Pancreas (tissue), 10 donors: ENCODE data around the gene ANGPTL1. TPM values are rescaled to one million over a fixed set of nuclear protein-coding genes. Genes with fewer than 3 reads are reported as not detected.

Experiments
- ATAC-seq, 4 donors: fragments of 200-7000 bp; cut with Tn5 transposase; one replicate each; pipeline versions ENCODE4 v1.8.0 to v1.9.1; 2020; ENCODE audit warnings: mild to moderate bottlenecking in 4 of 4, moderate library complexity in 4 of 4
- DNase-seq, 6 donors: peaks; one replicate each; pipeline ENCODE4 v3.0.0-alpha.2; 2020
- FAIRE-seq: peaks from 2 replicates; lab custom pipeline; 2012; peaks lifted over from hg19 to GRCh38; lab: Jason Lieb, UNC
- H3K27ac ChIP-seq, 4 donors: fragments of 200-600 bp; sonication (generic); 1 replicate in 3 of 4; 2 replicates in 1 of 4; pipeline versions ENCODE4 v1.5.0 to v1.8.0; 2020
- H3K27me3 ChIP-seq, 4 donors: fragments of 200-600 bp; one replicate each; pipeline ENCODE4 v1.8.0; 2021
- H3K36me3 ChIP-seq, 3 donors: fragments of 200-600 bp; sonication (generic) in 1 of 3; one replicate each; pipeline versions ENCODE4 v1.5.0 to v1.8.0; 2020 to 2021
- H3K4me1 ChIP-seq, 3 donors: fragments of 200-600 bp; one replicate each; pipeline ENCODE4 v1.8.0; 2021
- H3K4me3 ChIP-seq, 4 donors: fragments of 200-600 bp; sonication (generic) in 2 of 4; one replicate each; pipeline versions ENCODE4 v1.5.0 to v1.8.0; 2020 to 2021
- H3K9me3 ChIP-seq, 4 donors: fragments of 200-600 bp; one replicate each; pipeline ENCODE4 v1.8.0; 2021
- WGBS, 2 donors: extraction: QIAGEN DNeasy Blood & Tissue Kit; methylation state at CpG; one replicate each; pipeline ENCODE4 v1.1.7; 2013; 5-methylcytosine and 5-hydroxymethylcytosine counted together
- intact Hi-C, 3 donors: fragments of 100-400 bp; cut with DNase I; formaldehyde crosslinking; loops; one replicate each; pipeline versions ENCODE4 v1.11.1 to v1.14.2; 2022
- polyA plus RNA-seq, 2 donors: library from polyadenylated mRNA; stranded (reverse); fragments of 200-250 nt; gene quantifications; one replicate each; pipeline ENCODE4 v1.2.3, GENCODE V29; 2013
- total RNA-seq, 6 donors: library from RNA; stranded (reverse); fragmentation: NEBNext Ultra II Directional in 4 of 6; extraction: Animal tissue kit (Norgen Biotek cat#: 25700) in 4 of 6; gene quantifications; one replicate each; pipeline versions ENCODE4 v1.2.1 to v1.2.4, GENCODE V29; 2021 to 2023
- TF ChIP-seq, protein P1 (sequence below), 4 donors: fragments of 200-600 bp; sonication (generic) in 3 of 4; IDR thresholded peaks; one replicate each; pipeline versions ENCODE4 v1.5.0 to v1.8.0; 2021; ENCODE audit warnings: antibody characterized with exemption in 4 of 4
- donor health status: healthy with polysubstance abuse.
- donor health status: DM: no; HTN: no; CAD: no; lungs with moderate emphysema.
- donor health status: DM: no; HTN: no; CAD: no.
- donor health status: control.
- donor health status: control.
- donor health status: Bipolar disorder and iron deficiency.
- donor health status: DM: yes; HTN: yes; CAD: no.
- donor health status: DM: no; HTN: no; CAD: no.
- donor health status: DM: no; HTN: no; CAD: no.
- donor health status: DM: yes; HTN: yes; CAD: no.

Gene ANGPTL1
- total and polyA plus RNA-seq, 8 donors: 2.5 to 10.1 (median 4.6) TPM

DNA sequence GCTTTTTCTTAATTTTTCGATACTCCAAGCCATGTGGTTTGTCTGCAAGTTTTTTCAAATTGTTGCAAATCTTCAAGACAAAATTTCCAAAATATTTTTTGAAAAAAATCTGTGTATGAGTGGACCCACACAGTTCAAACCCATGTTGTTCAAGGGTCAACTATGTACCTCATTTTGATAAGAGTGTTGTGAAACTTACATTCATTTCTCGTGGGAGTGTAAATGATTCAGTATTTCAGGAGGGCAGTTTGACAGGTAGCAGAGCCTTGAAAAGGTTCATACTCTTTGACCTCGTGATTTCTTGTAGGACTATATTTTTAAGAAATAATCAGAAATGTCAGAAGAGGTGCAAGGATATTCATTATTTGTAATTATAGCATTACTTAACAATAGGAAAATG, 68.0 kb downstream of the ANGPTL1 start:
- Histone ChIP-seq H3K27me3 (no peaks in the 10 kb centered on the region), H3K36me3 (no peaks in the 10 kb centered on the region), H3K27ac (no peak overlapping the region), H3K9me3 (no peaks in the 10 kb centered on the region), H3K4me1 (no peaks in the 10 kb centered on the region), H3K4me3 (no peak overlapping the region)
- DNase-seq: no peak
- WGBS, 2 donors: 69 to 74% methylated on average over 3 of the region's 3 CpGs
- FAIRE-seq: no peak
- intact Hi-C loops: no loop called here
- ATAC-seq: no peak
- TF ChIP-seq, protein P1, sequence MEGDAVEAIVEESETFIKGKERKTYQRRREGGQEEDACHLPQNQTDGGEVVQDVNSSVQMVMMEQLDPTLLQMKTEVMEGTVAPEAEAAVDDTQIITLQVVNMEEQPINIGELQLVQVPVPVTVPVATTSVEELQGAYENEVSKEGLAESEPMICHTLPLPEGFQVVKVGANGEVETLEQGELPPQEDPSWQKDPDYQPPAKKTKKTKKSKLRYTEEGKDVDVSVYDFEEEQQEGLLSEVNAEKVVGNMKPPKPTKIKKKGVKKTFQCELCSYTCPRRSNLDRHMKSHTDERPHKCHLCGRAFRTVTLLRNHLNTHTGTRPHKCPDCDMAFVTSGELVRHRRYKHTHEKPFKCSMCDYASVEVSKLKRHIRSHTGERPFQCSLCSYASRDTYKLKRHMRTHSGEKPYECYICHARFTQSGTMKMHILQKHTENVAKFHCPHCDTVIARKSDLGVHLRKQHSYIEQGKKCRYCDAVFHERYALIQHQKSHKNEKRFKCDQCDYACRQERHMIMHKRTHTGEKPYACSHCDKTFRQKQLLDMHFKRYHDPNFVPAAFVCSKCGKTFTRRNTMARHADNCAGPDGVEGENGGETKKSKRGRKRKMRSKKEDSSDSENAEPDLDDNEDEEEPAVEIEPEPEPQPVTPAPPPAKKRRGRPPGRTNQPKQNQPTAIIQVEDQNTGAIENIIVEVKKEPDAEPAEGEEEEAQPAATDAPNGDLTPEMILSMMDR (IDR thresholded peaks at IDR 0.05): no peak

Other genes starting within 250 kb of the ANGPTL1 start
- gene RALGPS2, start 145.8 kb downstream of the ANGPTL1 start, total RNA-seq: 10 to 100 TPM in 3 of 6 donors, 1 to 10 TPM in 3; 5.0 to 11.6 (median 8.9) TPM
- gene RALGPS2, start 145.8 kb downstream of the ANGPTL1 start, polyA plus RNA-seq: 1 to 10 TPM; 1.9 to 5.0 TPM
- gene FAM20B, start 154.8 kb upstream of the ANGPTL1 start, total RNA-seq: 10 to 100 TPM; 13.2 to 24.6 (median 17.9) TPM
- 10 to 100 TPM in 1 of 2 donors, 1 to 10 TPM in 1; 5.4 to 10.3 TPM for gene FAM20B, start 154.8 kb upstream of the ANGPTL1 start, polyA plus RNA-seq
- gene TOR3A, start 211.0 kb upstream of the ANGPTL1 start, total RNA-seq: 10 to 100 TPM in 5 of 6 donors, 1 to 10 TPM in 1; 8.3 to 16.3 (median 13.1) TPM
- gene TOR3A, start 211.0 kb upstream of the ANGPTL1 start, polyA plus RNA-seq: 10 to 100 TPM in 1 of 2 donors, 1 to 10 TPM in 1; 8.7 to 20.0 TPM